ENCODE results near the gene CD68. TPM values are rescaled to one million over a fixed set of nuclear protein-coding genes. Genes with fewer than 3 reads are reported as not detected.

CD68 gene
- total RNA-seq, 4 donors from 2014 or later = 13.6 to 52.0 (median 21.5) TPM

DNA sequence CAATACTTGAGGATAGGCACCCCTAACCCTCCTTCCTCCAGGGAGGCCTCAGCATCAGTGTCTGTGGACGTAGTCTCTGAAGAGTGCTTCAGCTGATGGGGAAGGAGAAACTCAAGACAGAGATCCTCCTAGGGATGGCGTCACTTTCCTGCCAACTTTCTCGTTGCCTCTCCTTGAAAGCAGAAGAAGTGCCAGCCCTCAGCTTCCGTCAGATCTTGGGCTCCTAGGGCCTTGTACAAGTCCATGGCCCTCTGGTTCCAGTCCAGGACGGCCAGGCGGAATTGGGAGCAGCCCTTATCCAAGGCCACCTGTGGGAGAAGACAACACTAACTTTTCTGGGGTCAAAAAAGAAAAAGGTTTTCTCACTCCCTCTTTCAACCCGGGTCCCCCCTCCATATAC lies 46.9 kb downstream of the CD68 start:
- Histone ChIP-seq H3K4me3 (replicated peaks in 1 of 3) (no peak overlapping the region), H3K36me3 (no peaks in the 10 kb centered on the region), H3K27me3 (no peaks in the 10 kb centered on the region), H3K9me3 (no peaks in the 10 kb centered on the region), H3K4me1 (peaks cover 5 to 12% of the 10 kb centered on the region in 2 donors), H3K27ac (peak overlapping the region in 1 of 3 donors; percentile 95)
- TF ChIP-seq, protein P1, sequence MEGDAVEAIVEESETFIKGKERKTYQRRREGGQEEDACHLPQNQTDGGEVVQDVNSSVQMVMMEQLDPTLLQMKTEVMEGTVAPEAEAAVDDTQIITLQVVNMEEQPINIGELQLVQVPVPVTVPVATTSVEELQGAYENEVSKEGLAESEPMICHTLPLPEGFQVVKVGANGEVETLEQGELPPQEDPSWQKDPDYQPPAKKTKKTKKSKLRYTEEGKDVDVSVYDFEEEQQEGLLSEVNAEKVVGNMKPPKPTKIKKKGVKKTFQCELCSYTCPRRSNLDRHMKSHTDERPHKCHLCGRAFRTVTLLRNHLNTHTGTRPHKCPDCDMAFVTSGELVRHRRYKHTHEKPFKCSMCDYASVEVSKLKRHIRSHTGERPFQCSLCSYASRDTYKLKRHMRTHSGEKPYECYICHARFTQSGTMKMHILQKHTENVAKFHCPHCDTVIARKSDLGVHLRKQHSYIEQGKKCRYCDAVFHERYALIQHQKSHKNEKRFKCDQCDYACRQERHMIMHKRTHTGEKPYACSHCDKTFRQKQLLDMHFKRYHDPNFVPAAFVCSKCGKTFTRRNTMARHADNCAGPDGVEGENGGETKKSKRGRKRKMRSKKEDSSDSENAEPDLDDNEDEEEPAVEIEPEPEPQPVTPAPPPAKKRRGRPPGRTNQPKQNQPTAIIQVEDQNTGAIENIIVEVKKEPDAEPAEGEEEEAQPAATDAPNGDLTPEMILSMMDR (IDR thresholded peaks at IDR 0.05) = no peak
- TF ChIP-seq POLR2A (IDR thresholded peaks at IDR 0.05) = no peak
- 86 to 88% methylated on average over 7 of the region's 7 CpGs for WGBS, 2 donors
- intact Hi-C loops (cut with DNase I) = no loop called here
- no peak for DNase-seq

DNA sequence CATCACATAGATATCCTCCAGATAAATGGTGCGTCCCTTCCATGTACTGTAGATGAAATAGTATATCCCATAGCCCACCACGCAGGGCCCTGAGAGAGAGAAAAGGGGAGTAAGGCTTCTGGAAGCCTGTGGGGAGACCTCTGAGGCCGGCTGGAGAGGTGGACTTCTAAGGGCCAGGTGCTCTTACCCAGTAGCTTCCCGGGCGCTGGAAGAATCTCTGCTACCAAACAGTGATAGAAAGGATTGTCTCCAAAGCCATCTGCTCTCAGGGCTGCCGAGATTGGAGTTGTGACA lies 47.5 kb downstream of the CD68 start:
- WGBS, 2 donors = 25 to 28% methylated on average over 6 of the region's 6 CpGs
- peaks cover 5 to 12% of the 10 kb centered on the region in 2 donors for H3K4me1 ChIP-seq
- TF ChIP-seq POLR2A (IDR thresholded peaks at IDR 0.05) = no peak
- TF ChIP-seq, protein P1 (IDR thresholded peaks at IDR 0.05) = no peak
- no peaks in the 10 kb centered on the region for H3K36me3 ChIP-seq
- DNase-seq = no peak
- H3K27ac ChIP-seq = peak overlapping the region; percentile 95 to 97 (median 95)
- intact Hi-C loops (cut with DNase I) = no loop called here
- H3K4me3 ChIP-seq (replicated peaks in 1 of 3) = peak overlapping the region; percentile 68 to 91 (median 79)
- H3K27me3 ChIP-seq = no peaks in the 10 kb centered on the region
- no peaks in the 10 kb centered on the region for H3K9me3 ChIP-seq

DNA sequence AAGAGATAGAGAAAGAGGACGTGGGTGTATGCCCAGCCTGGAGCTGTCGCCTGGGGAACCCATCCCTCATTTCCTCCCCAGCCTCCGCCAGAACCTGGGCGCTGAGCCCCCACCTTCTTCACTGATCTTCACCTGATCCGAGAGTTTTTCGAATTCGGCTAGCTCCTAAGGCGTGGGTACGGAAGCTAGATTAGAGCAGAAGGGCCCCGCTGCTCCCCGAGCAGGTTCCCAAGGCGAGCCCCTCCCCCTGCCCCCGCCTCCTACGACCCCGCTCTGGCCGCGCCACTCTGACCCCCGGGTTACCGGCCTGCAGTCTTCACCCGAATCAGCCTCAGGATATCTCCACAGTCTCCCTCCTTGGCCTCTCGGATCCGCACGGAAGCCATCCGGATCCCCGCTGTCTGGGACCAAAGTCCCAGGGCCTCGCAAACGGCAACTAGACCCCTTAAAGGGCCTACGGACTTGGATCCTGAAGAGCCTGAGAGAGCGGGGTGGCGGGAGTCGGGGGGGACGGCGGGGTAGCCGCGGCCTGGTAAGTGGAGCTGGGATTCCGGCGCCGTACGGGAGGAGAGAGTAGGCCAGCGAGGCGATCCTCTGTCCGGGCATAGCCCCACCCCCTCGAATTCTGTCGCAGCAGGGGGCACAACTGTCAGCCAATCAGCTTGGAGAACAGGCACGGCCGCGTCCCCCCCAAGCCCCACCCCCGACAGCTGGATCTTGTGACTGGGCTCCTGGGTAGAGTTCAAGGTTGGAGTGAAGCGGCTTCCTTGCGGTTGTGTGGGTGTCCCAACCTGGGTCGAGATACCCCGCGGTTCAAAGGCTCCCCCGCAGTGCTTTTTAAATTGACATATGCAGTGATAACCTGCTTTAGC lies 48.0 kb downstream of the CD68 start, which contains the start of gene SAT2:
Gene SAT2 (minus strand): TSS at position 572 of the 872 bp plus-strand sequence. CDS start 186 bp downstream, at position 386.
- peak; percentile 96 to 97 for DNase-seq
- 0 to 1% methylated on average over 43 to 44 of the region's 54 CpGs for WGBS, 2 donors
- Histone ChIP-seq H3K36me3 (no peaks in the 10 kb centered on the region), H3K4me1 (peaks cover 5 to 12% of the 10 kb centered on the region in 2 donors), H3K27ac (peak within 1 kb of the TSS; percentile 95 to 97 (median 95)), H3K4me3 (replicated peaks in 1 of 3) (peak within 1 kb of the TSS; percentile 68 to 91 (median 79)), H3K27me3 (no peaks in the 10 kb centered on the region), H3K9me3 (no peaks in the 10 kb centered on the region)
- TF ChIP-seq, protein P1 (IDR thresholded peaks at IDR 0.05) = no peak
- peak; percentile 41 to 86 for TF ChIP-seq POLR2A (IDR thresholded peaks at IDR 0.05)
- intact Hi-C loops (cut with DNase I) = no loop called here

GRCh38 chr17:7629939-7630571 lies 50.6 kb downstream of the CD68 start, which contains the start of gene SHBG:
SHBG (plus strand) TSS chr17:7630135; CDS start chr17:7630173, 38 bp downstream.
- WGBS, 2 donors = 75% methylated on average over 11 to 13 of the region's 13 CpGs
- TF ChIP-seq, protein P1 (IDR thresholded peaks at IDR 0.05) = no peak
- TF ChIP-seq POLR2A (IDR thresholded peaks at IDR 0.05) = no peak
- Histone ChIP-seq H3K4me1 (peaks cover 5 to 12% of the 10 kb centered on the region in 2 donors), H3K27me3 (no peaks in the 10 kb centered on the region), H3K9me3 (no peaks in the 10 kb centered on the region), H3K36me3 (no peaks in the 10 kb centered on the region), H3K4me3 (replicated peaks in 1 of 3) (no peak within 1 kb of the TSS), H3K27ac (no peak within 1 kb of the TSS)
- intact Hi-C loops (cut with DNase I) = loop anchor here (5.0 kb wide), 1 partner anchor 57 kb away; the partner anchor contains the start of genes TP53 and WRAP53
- DNase-seq = no peak

Small RNA genes lying within 50 kb of the gene (small RNA-seq; reads per million reads assigned to genes)
- gene CD68 = not detected
- gene RF00019 = not detected
- not detected for gene SNORA48
- gene SNORD10 = not detected

Other genes starting within 250 kb of the CD68 start
- 1 to 10 TPM in 3 of 4 donors, under 1 TPM in 1; 0.89 to 7.1 (median 3.8) TPM for gene ACAP1, start 243.1 kb upstream of the CD68 start, total RNA-seq
- gene KCTD11, start 227.5 kb upstream of the CD68 start, total RNA-seq = 10 to 100 TPM in 3 of 4 donors, 1 to 10 TPM in 1; 6.6 to 20.4 (median 18.7) TPM
- not detected for gene TMEM95, start 224.5 kb upstream of the CD68 start, total RNA-seq
- 10 to 100 TPM; 11.0 to 30.2 (median 15.9) TPM for gene TNK1, start 198.5 kb upstream of the CD68 start, total RNA-seq
- gene PLSCR3, start 185.1 kb upstream of the CD68 start, total RNA-seq = 10 to 100 TPM; 18.3 to 21.6 (median 19.9) TPM
- gene TMEM256, start 175.5 kb upstream of the CD68 start, total RNA-seq = 100 to 1,000 TPM in 1 of 4 donors, 10 to 100 TPM in 3; 27.8 to 133 (median 35.2) TPM
- 1 to 10 TPM; 2.2 to 6.3 (median 4.7) TPM for gene NLGN2, start 171.8 kb upstream of the CD68 start, total RNA-seq
- not detected for gene SPEM1, start 159.3 kb upstream of the CD68 start, total RNA-seq
- gene SPEM2, start 154.0 kb upstream of the CD68 start, total RNA-seq = under 1 TPM in 1 of 4 donors, not detected in 3; 0.40 TPM
- not detected for gene SPEM3, start 150.8 kb upstream of the CD68 start, total RNA-seq
- 10 to 100 TPM; 11.3 to 19.4 (median 16.4) TPM for gene TMEM102, start 144.2 kb upstream of the CD68 start, total RNA-seq
- 10 to 100 TPM in 3 of 4 donors, 1 to 10 TPM in 1; 4.3 to 12.1 (median 10.5) TPM for gene FGF11, start 140.1 kb upstream of the CD68 start, total RNA-seq
- 10 to 100 TPM; 13.4 to 29.2 (median 19.8) TPM for gene CHRNB1, start 134.6 kb upstream of the CD68 start, total RNA-seq
- 10 to 100 TPM; 58.5 to 85.2 (median 79.9) TPM for gene ZBTB4, start 100.0 kb upstream of the CD68 start, total RNA-seq
- gene SLC35G6, start 98.2 kb upstream of the CD68 start, total RNA-seq = not detected
- 100 to 1,000 TPM in 2 of 4 donors, 10 to 100 TPM in 2; 47.6 to 125 (median 82.2) TPM for gene POLR2A, start 95.3 kb upstream of the CD68 start, total RNA-seq
- gene TNFSF12, start 30.6 kb upstream of the CD68 start, total RNA-seq = 10 to 100 TPM; 17.9 to 39.9 (median 30.8) TPM
- gene TNFSF13, start 20.9 kb upstream of the CD68 start, total RNA-seq = 10 to 100 TPM; 11.7 to 32.2 (median 24.8) TPM
- gene SENP3, start 17.7 kb upstream of the CD68 start, total RNA-seq = 10 to 100 TPM; 62.4 to 73.3 (median 66.3) TPM
- gene MPDU1, start 4.2 kb downstream of the CD68 start, total RNA-seq = 100 to 1,000 TPM in 3 of 4 donors, 10 to 100 TPM in 1; 88.8 to 250 (median 164) TPM
- 1 to 10 TPM in 1 of 4 donors, under 1 TPM in 1, not detected in 2; 0.67 to 3.1 TPM for gene SOX15, start 10.5 kb downstream of the CD68 start, total RNA-seq
- 10 to 100 TPM; 27.6 to 37.5 (median 28.6) TPM for gene FXR2, start 35.3 kb downstream of the CD68 start, total RNA-seq
- 10 to 100 TPM; 59.5 to 74.2 (median 61.9) TPM for gene SAT2, start 48.2 kb downstream of the CD68 start, total RNA-seq
- gene SHBG, start 50.5 kb downstream of the CD68 start, total RNA-seq = under 1 TPM in 1 of 4 donors, not detected in 3; 0.83 TPM
- 1 to 10 TPM in 2 of 4 donors, under 1 TPM in 2; 0.40 to 1.7 (median 0.90) TPM for gene ATP1B2, start 71.3 kb downstream of the CD68 start, total RNA-seq
- gene TP53, start 107.9 kb downstream of the CD68 start, total RNA-seq = 10 to 100 TPM; 16.4 to 66.4 (median 35.6) TPM
- gene WRAP53, start 108.8 kb downstream of the CD68 start, total RNA-seq = 1 to 10 TPM; 2.9 to 8.0 (median 4.6) TPM
- gene EFNB3, start 125.6 kb downstream of the CD68 start, total RNA-seq = under 1 TPM in 3 of 4 donors, not detected in 1; 0.27 to 0.38 (median 0.33) TPM
- gene DNAH2, start 138.1 kb downstream of the CD68 start, total RNA-seq = under 1 TPM in 3 of 4 donors, not detected in 1; under 0.01 to 0.22 (median 0.20) TPM